Esophagus muscularis mucosa (tissue), 4 donors: ENCODE data around the gene CRPPA. TPM values are rescaled to one million over a fixed set of nuclear protein-coding genes. Genes with fewer than 3 reads are reported as not detected.
"Not testable (repeated sequence)": the region's sequence is repeated elsewhere in the genome, so short reads cannot be mapped to it uniquely, and the experiment has no call there.

Experiments used
- DNase-seq: peaks from one replicate; pipeline ENCODE4 v3.0.0-alpha.2; 2017; ENCODE audit errors: extremely low spot score
- H3K27ac ChIP-seq, 4 donors: fragments of 200-600 bp; sonication (generic); replicated peaks in 1 of 4; 1 replicate in 3 of 4; 2 replicates in 1 of 4; pipeline ENCODE4 v1.5.1; 2016 to 2019; ENCODE audit warnings: mild to moderate bottlenecking in 1 of 4
- H3K27me3 ChIP-seq, 4 donors: fragments of 200-600 bp; sonication (generic); one replicate each; pipeline versions ENCODE4 v1.5.1 to v1.6.0; 2016 to 2019
- H3K36me3 ChIP-seq, 4 donors: fragments of 200-600 bp; sonication (generic); one replicate each; pipeline ENCODE4 v1.5.1; 2016 to 2019
- H3K4me1 ChIP-seq, 4 donors: fragments of 200-600 bp; sonication (generic); one replicate each; pipeline ENCODE4 v1.5.1; 2016 to 2019
- H3K4me3 ChIP-seq, 4 donors: fragments of 200-600 bp; sonication (generic); 1 replicate in 2 of 4; 2 replicates in 2 of 4; pipeline ENCODE4 v1.5.1; 2016 to 2019; ENCODE audit warnings: mild to moderate bottlenecking in 4 of 4, moderate library complexity in 1 of 4
- H3K9me3 ChIP-seq, 4 donors: fragments of 200-600 bp; sonication (generic); 1 replicate in 3 of 4; 2 replicates in 1 of 4; pipeline ENCODE4 v1.5.1; 2016 to 2019
- CTCF ChIP-seq, 3 experiments: fragments of 200-600 bp in 2 of 3; fragments of 450-650 bp in 1 of 3; sonication (generic) in 2 of 3; IDR thresholded peaks; one replicate each; pipeline ENCODE4 v1.5.1; 2017 to 2019; ENCODE audit warnings: antibody characterized with exemption in 3 of 3, mild to moderate bottlenecking in 2 of 3, moderate library complexity in 1 of 3
- EP300 ChIP-seq: sonication (generic); formaldehyde crosslinking; IDR thresholded peaks from one replicate; pipeline ENCODE4 v1.6.1; 2017; ENCODE audit warnings: antibody characterized with exemption
- POLR2A ChIP-seq: fragments of 450-650 bp; IDR thresholded peaks from one replicate; pipeline ENCODE4 v1.6.1; 2017; ENCODE audit warnings: antibody characterized with exemption, moderate library complexity, mild to moderate bottlenecking, low read depth
- POLR2AphosphoS5 ChIP-seq, 2 donors: sonication (generic); formaldehyde crosslinking; IDR thresholded peaks; one replicate each; pipeline ENCODE4 v1.6.1; 2017; ENCODE audit warnings: antibody characterized with exemption in 2 of 2
- WGBS: methylation state at CpG from one replicate; pipeline ENCODE4 v1.1.5; 2018; 5-methylcytosine and 5-hydroxymethylcytosine counted together
- intact Hi-C: fragments of 100-400 bp; cut with DNase I; formaldehyde crosslinking; loops from one replicate; pipeline ENCODE4 v1.15.1; 2023
- total RNA-seq, 4 donors: library from RNA; depleted of rRNA; stranded (reverse); fragments of >200 nt; gene quantifications; one replicate each; pipeline versions ENCODE4 v1.1.0 to v1.2.1, GENCODE V29; 2016

Gene CRPPA
- total RNA-seq, 4 donors from 2014 or later, result 1.9 to 3.6 (median 3.5) TPM

DNA sequence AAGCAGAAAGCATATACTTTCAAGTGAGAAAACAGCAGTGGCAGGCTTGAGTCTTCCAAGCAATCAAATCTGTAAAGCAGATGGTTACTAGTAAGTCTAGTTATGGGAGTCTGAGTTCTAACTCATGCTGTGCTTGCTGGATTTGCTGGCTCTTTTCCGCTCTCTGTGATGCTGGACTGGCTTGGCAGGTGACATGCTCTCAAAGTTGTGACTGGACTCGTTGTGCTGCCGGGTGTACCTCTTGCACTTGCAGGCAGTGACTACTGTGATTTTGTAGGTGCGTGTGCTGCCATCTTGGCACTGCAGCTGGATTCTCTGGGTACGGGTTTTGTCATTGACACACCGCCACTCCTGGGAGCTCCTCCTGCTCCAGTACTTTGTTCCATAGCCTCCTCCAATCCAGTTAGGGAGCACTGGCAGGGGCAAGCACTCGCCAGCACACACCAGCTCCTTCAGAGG, 41.1 kb upstream of the CRPPA start:
- no peak for DNase-seq
- 88% methylated on average over 7 of the region's 7 CpGs for WGBS
- intact Hi-C loops, result no loop called here

GRCh38 chr7:16460789-16461493, 39.6 kb upstream of the CRPPA start:
- Histone ChIP-seq H3K27ac (no peak overlapping the region), H3K4me1 (peaks cover 0 to 13% (median 6%) of the 10 kb centered on the region in 4 donors), H3K27me3 (no peaks in the 10 kb centered on the region), H3K36me3 (no peaks in the 10 kb centered on the region), H3K9me3 (no peaks in the 10 kb centered on the region), H3K4me3 (no peak overlapping the region)
- 92% methylated on average over 2 of the region's 2 CpGs for WGBS
- intact Hi-C loops, result no loop called here
- DNase-seq, result no peak
- TF ChIP-seq EP300 (no peak), POLR2AphosphoS5 (IDR thresholded peaks at IDR 0.05) (no peak), POLR2A (no peak), CTCF (IDR thresholded peaks at IDR 0.05) (no peak)

More for the DNA sequence above, 41.1 kb upstream of the CRPPA start:
- H3K27me3 ChIP-seq, result no peaks in the 10 kb centered on the region
- H3K9me3 ChIP-seq, result no peaks in the 10 kb centered on the region
- TF ChIP-seq POLR2AphosphoS5 (IDR thresholded peaks at IDR 0.05), result no peak
- no peak for TF ChIP-seq POLR2A
- no peak for TF ChIP-seq EP300
- no peak for TF ChIP-seq CTCF (IDR thresholded peaks at IDR 0.05)
- H3K4me3 ChIP-seq, result no peak overlapping the region
- peaks cover 0 to 15% (median 9%) of the 10 kb centered on the region in 4 donors for H3K4me1 ChIP-seq
- no peaks in the 10 kb centered on the region for H3K36me3 ChIP-seq
- H3K27ac ChIP-seq, result no peak overlapping the region

GRCh38 chr7:16456303-16456702, 35.0 kb upstream of the CRPPA start:
- WGBS, result 56% methylated on average over 1 of the region's 1 CpG
- H3K4me3 ChIP-seq, DNase-seq, H3K27me3 ChIP-seq, intact Hi-C loops, H3K27ac ChIP-seq, H3K9me3 ChIP-seq, H3K36me3 ChIP-seq, H3K4me1 ChIP-seq: not testable (repeated sequence)

- Histone ChIP-seq H3K4me3 (no peak overlapping the region), H3K9me3 (no peaks in the 10 kb centered on the region), H3K4me1 (no peaks in the 10 kb centered on the region), H3K36me3 (no peaks in the 10 kb centered on the region), H3K27me3 (no peaks in the 10 kb centered on the region), H3K27ac (no peak overlapping the region)
- no peak for DNase-seq
- intact Hi-C loops, result no loop called here
- TF ChIP-seq POLR2A, result no peak
- no peak for TF ChIP-seq CTCF (IDR thresholded peaks at IDR 0.05)
- TF ChIP-seq POLR2AphosphoS5 (IDR thresholded peaks at IDR 0.05), result no peak
- no peak for TF ChIP-seq EP300
- 73% methylated on average over 1 of the region's 1 CpG for WGBS
Observed at GRCh38 chr7:16455591-16455990, 34.3 kb upstream of the CRPPA start.

- no peak for DNase-seq
- Histone ChIP-seq H3K36me3 (no peaks in the 10 kb centered on the region), H3K27ac (no peak overlapping the region), H3K27me3 (no peaks in the 10 kb centered on the region), H3K9me3 (no peaks in the 10 kb centered on the region), H3K4me3 (no peak overlapping the region), H3K4me1 (no peaks in the 10 kb centered on the region)
- intact Hi-C loops, result no loop called here
- TF ChIP-seq POLR2A, result no peak
- TF ChIP-seq POLR2AphosphoS5 (IDR thresholded peaks at IDR 0.05), result no peak
- TF ChIP-seq CTCF (IDR thresholded peaks at IDR 0.05), result no peak
- TF ChIP-seq EP300, result no peak
- 82% methylated on average over 6 of the region's 6 CpGs for WGBS
Observed at GRCh38 chr7:16450366-16450765, 29.0 kb upstream of the CRPPA start.
